ENCODE measurements around the gene LANCL2.

- TF ChIP-seq GATA2 (IDR thresholded peaks at IDR 0.05; ENCODE audit: low read depth, low read length) (no peak), GATA3 (IDR thresholded peaks at IDR 0.05; ENCODE audit: low read depth, low read length) (no peak)
Observed at GRCh38 chr7:55468495-55468894, 103.4 kb downstream of the LANCL2 start.

Data from SH-SY5Y (cell line).